Lower leg skin (tissue), 4 donors: ENCODE data around the gene ANKRD53. TPM values are rescaled to one million over a fixed set of nuclear protein-coding genes. Genes with fewer than 3 reads are reported as not detected.
A peak's percentile ranks its signal among the peaks of the same experiment; 100 is the strongest.

ENCODE experiments used
- DNase-seq, 2 donors: peaks; one replicate each; pipeline ENCODE4 v3.0.0-alpha.2; 2019; ENCODE audit warnings: low spot score in 2 of 2
- H3K4me3 ChIP-seq: fragments of 200-600 bp; sonication (generic); 2 replicates; pipeline ENCODE4 v1.5.1; 2017; ENCODE audit warnings: mild to moderate bottlenecking, low read depth; ENCODE audit not compliant: poor library complexity, severe bottlenecking
- POLR2A ChIP-seq, 2 donors: fragments of 450-650 bp; IDR thresholded peaks; one replicate each; pipeline ENCODE4 v1.6.1; 2016 to 2017; ENCODE audit warnings: antibody characterized with exemption in 2 of 2, mild to moderate bottlenecking in 1 of 2, moderate library complexity in 1 of 2
- WGBS, 2 donors: methylation state at CpG; one replicate each; pipeline ENCODE4 v1.1.5; 2018; 5-methylcytosine and 5-hydroxymethylcytosine counted together
- intact Hi-C: fragments of 100-400 bp; cut with DNase I; formaldehyde crosslinking; loops from one replicate; pipeline ENCODE4 v1.15.0; 2023; ENCODE audit warnings: low total_unique reads
- total RNA-seq, 4 donors: library from RNA; depleted of rRNA; stranded (reverse); fragments of >200 nt; gene quantifications; one replicate each; pipeline ENCODE4 v1.1.0, GENCODE V29; 2016
- TF ChIP-seq, protein P1 (sequence below), 3 donors: fragments of 450-650 bp; IDR thresholded peaks; one replicate each; pipeline ENCODE4 v1.5.1; 2016; ENCODE audit warnings: antibody characterized with exemption in 3 of 3, mild to moderate bottlenecking in 3 of 3, moderate library complexity in 2 of 3

The ANKRD53 gene
- total RNA-seq, 4 donors from 2014 or later = 0.27 to 1.3 (median 0.84) TPM; not detected in 1

GRCh38 chr2:70943205-70943871 is 35.1 kb upstream of the ANKRD53 start:
- peak in 1 of 2 donors; percentile 67 for DNase-seq
- WGBS, 2 donors = 85 to 86% methylated on average over 11 of the region's 11 CpGs
- intact Hi-C loops = no loop called here
- TF ChIP-seq, protein P1, sequence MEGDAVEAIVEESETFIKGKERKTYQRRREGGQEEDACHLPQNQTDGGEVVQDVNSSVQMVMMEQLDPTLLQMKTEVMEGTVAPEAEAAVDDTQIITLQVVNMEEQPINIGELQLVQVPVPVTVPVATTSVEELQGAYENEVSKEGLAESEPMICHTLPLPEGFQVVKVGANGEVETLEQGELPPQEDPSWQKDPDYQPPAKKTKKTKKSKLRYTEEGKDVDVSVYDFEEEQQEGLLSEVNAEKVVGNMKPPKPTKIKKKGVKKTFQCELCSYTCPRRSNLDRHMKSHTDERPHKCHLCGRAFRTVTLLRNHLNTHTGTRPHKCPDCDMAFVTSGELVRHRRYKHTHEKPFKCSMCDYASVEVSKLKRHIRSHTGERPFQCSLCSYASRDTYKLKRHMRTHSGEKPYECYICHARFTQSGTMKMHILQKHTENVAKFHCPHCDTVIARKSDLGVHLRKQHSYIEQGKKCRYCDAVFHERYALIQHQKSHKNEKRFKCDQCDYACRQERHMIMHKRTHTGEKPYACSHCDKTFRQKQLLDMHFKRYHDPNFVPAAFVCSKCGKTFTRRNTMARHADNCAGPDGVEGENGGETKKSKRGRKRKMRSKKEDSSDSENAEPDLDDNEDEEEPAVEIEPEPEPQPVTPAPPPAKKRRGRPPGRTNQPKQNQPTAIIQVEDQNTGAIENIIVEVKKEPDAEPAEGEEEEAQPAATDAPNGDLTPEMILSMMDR (IDR thresholded peaks at IDR 0.05) = no peak
- TF ChIP-seq POLR2A (IDR thresholded peaks at IDR 0.05) = no peak
- H3K4me3 ChIP-seq = no peak overlapping the region

- peak in 1 of 2 donors; percentile 66 for DNase-seq
- no peak for TF ChIP-seq POLR2A (IDR thresholded peaks at IDR 0.05)
- TF ChIP-seq, protein P1 (IDR thresholded peaks at IDR 0.05) = no peak
- intact Hi-C loops = no loop called here
- no peak overlapping the region for H3K4me3 ChIP-seq
- 84 to 87% methylated on average over 4 of the region's 4 CpGs for WGBS, 2 donors
These were observed 34.2 kb upstream of the ANKRD53 start for GRCh38 chr2:70944111-70944690.

GRCh38 chr2:70946832-70947442 is 31.5 kb upstream of the ANKRD53 start:
- peak; percentile 35 to 86 for DNase-seq
- WGBS, 2 donors = 19 to 26% methylated on average over 8 of the region's 8 CpGs
- intact Hi-C loops = loop anchor here (5.0 kb wide), 1 partner anchor 75 kb away; no protein-coding TSS in a partner anchor
- TF ChIP-seq, protein P1 (IDR thresholded peaks at IDR 0.05) = no peak
- TF ChIP-seq POLR2A (IDR thresholded peaks at IDR 0.05) = no peak
- H3K4me3 ChIP-seq = no peak overlapping the region

GRCh38 chr2:70947556-70948184 is 30.8 kb upstream of the ANKRD53 start:
- intact Hi-C loops = loop anchor here (5.0 kb wide), 1 partner anchor 75 kb away; no protein-coding TSS in a partner anchor
- peak in 1 of 2 donors; percentile 72 for DNase-seq
- H3K4me3 ChIP-seq = no peak overlapping the region
- no peak for TF ChIP-seq POLR2A (IDR thresholded peaks at IDR 0.05)
- TF ChIP-seq, protein P1 (IDR thresholded peaks at IDR 0.05) = no peak
- 53 to 57% methylated on average over 11 of the region's 11 CpGs for WGBS, 2 donors

- no peak for TF ChIP-seq POLR2A (IDR thresholded peaks at IDR 0.05)
- TF ChIP-seq, protein P1 (IDR thresholded peaks at IDR 0.05) = peak in 1 of 3 donors; percentile 68
- no peak overlapping the region for H3K4me3 ChIP-seq
- WGBS, 2 donors = 9 to 11% methylated on average over 24 to 27 of the region's 27 CpGs
- intact Hi-C loops = loop anchor here (5.0 kb wide), 1 partner anchor 76 kb away; no protein-coding TSS in a partner anchor
- peak; percentile 69 to 95 for DNase-seq
These were observed 30.0 kb upstream of the ANKRD53 start for GRCh38 chr2:70948337-70949003.
